GM18868 (cell line): ENCODE measurements around the gene BEST1.

Experiments
- ATAC-seq: cut with Tn5 transposase; IDR thresholded peaks from one replicate; pipeline ENCODE4 v1.9.1; 2021; ENCODE audit warnings: mild to moderate bottlenecking, moderate library complexity; ENCODE audit not compliant: unreplicated experiment

Gene BEST1

GRCh38 chr11:62011881-62012280, 61.7 kb downstream of the BEST1 start:
- no peak for ATAC-seq

GRCh38 chr11:62012451-62012831, 62.3 kb downstream of the BEST1 start:
- ATAC-seq: no peak

GRCh38 chr11:62012832-62013461, 62.8 kb downstream of the BEST1 start:
- ATAC-seq: no peak
